Panc1 (cell line): ENCODE data around the gene ZNF283.

Source experiments
- CTCF ChIP-seq: fragments of 450-650 bp; IDR thresholded peaks from 2 replicates; pipeline ENCODE4 v1.5.1; 2017; ENCODE audit warnings: mild to moderate bottlenecking
- REST ChIP-seq, 2 experiments: IDR thresholded peaks; 2 replicates each; pipeline ENCODE4 v1.6.1; 2011 to 2012; ENCODE audit warnings: low read depth in 2 of 2, control low read depth in 1 of 2, low read length in 1 of 2, mild to moderate bottlenecking in 1 of 2, moderate library complexity in 1 of 2; ENCODE audit not compliant: insufficient read depth in 1 of 2
- SIN3A ChIP-seq: IDR thresholded peaks from 2 replicates; pipeline ENCODE4 v1.6.1; 2012; ENCODE audit warnings: low read depth, mild to moderate bottlenecking, low read length, moderate library complexity, borderline replicate concordance; ENCODE audit not compliant: insufficient read depth
- TCF7L2 ChIP-seq: IDR thresholded peaks from 2 replicates; pipeline ENCODE4 v1.6.1; 2011; ENCODE audit warnings: mild to moderate bottlenecking, low read depth, low read length, inconsistent platforms

GRCh38 chr19:43812688-43813087, 14.4 kb upstream of the ZNF283 start:
- TF ChIP-seq CTCF (no peak), REST (IDR thresholded peaks at IDR 0.05; ENCODE audit: insufficient read depth in 1 of 2, low read depth in 2 of 2, low read length in 1 of 2) (no peak), SIN3A (no peak), TCF7L2 (no peak)
